GM23338 (cell line): ENCODE data around the gene OR7A10. TPM values are rescaled to one million over a fixed set of nuclear protein-coding genes. Genes with fewer than 3 reads are reported as not detected.

Experiments
- ATAC-seq: fragments of 200-7000 bp; cut with Tn5 transposase; 3 replicates; pipeline ENCODE4 v1.9.1; 2020
- DNase-seq: peaks from one replicate; pipeline ENCODE4 v3.0.0-alpha.2; 2015; ENCODE audit warnings: low spot score
- H2AFZ ChIP-seq: fragments of 200-600 bp; sonication (generic); 2 replicates; pipeline ENCODE4 v1.8.0; 2016; ENCODE audit warnings: antibody characterized with exemption, mild to moderate bottlenecking, moderate library complexity
- H3F3A ChIP-seq: fragments of 200-600 bp; sonication (generic); replicated peaks from 2 replicates; pipeline ENCODE4 v1.8.0; 2017; ENCODE audit warnings: antibody characterized with exemption, mixed run types, low read depth
- H3K27ac ChIP-seq: fragments of 200-600 bp; sonication (generic); 2 replicates; pipeline ENCODE4 v1.6.1; 2016; ENCODE audit warnings: low read depth
- H3K27me3 ChIP-seq: fragments of 200-600 bp; sonication (generic); 2 replicates; pipeline ENCODE4 v1.8.0; 2016; ENCODE audit warnings: mild to moderate bottlenecking, mixed run types, moderate library complexity; ENCODE audit not compliant: insufficient read depth
- H3K36me3 ChIP-seq: fragments of 200-600 bp; sonication (generic); 2 replicates; pipeline ENCODE4 v1.8.0; 2016; ENCODE audit warnings: mild to moderate bottlenecking; ENCODE audit not compliant: insufficient read depth
- H3K4me1 ChIP-seq: fragments of 200-600 bp; sonication (generic); 2 replicates; pipeline ENCODE4 v1.8.0; 2016; ENCODE audit warnings: mild to moderate bottlenecking, moderate library complexity; ENCODE audit not compliant: insufficient read depth
- H3K4me2 ChIP-seq: fragments of 200-600 bp; sonication (generic); 2 replicates; pipeline ENCODE4 v1.7.1; 2017; ENCODE audit warnings: mixed run types
- H3K4me3 ChIP-seq: fragments of 200-600 bp; sonication (generic); 2 replicates; pipeline ENCODE4 v1.6.1; 2016; ENCODE audit warnings: mixed run types
- H3K79me2 ChIP-seq: fragments of 200-600 bp; sonication (generic); replicated peaks from 2 replicates; pipeline ENCODE4 v1.8.0; 2017; ENCODE audit warnings: mild to moderate bottlenecking; ENCODE audit not compliant: insufficient read depth
- H3K9me2 ChIP-seq: fragments of 200-600 bp; sonication (generic); 2 replicates; pipeline ENCODE4 v1.8.0; 2017; ENCODE audit not compliant: insufficient read depth
- H4K20me1 ChIP-seq: fragments of 200-600 bp; sonication (generic); replicated peaks from 2 replicates; pipeline ENCODE4 v1.8.0; 2017; ENCODE audit warnings: mild to moderate bottlenecking; ENCODE audit not compliant: insufficient read depth
- H3K27ac Mint-ChIP-seq: 2 replicates; pipeline ENCODE4 v1.8.0; 2020; ENCODE audit warnings: inconsistent platforms, mild to moderate bottlenecking, moderate library complexity, mixed read lengths
- H3K27me3 Mint-ChIP-seq: 3 replicates; pipeline ENCODE4 v1.8.0; 2022; ENCODE audit warnings: low read depth, mild to moderate bottlenecking, moderate library complexity, mixed read lengths, inconsistent platforms; ENCODE audit not compliant: insufficient read depth, poor library complexity
- H3K36me3 Mint-ChIP-seq: 3 replicates; pipeline ENCODE4 v1.8.0; 2021; ENCODE audit warnings: low read depth, mild to moderate bottlenecking, inconsistent platforms, moderate library complexity, mixed read lengths
- H3K4me1 Mint-ChIP-seq: 3 replicates; pipeline ENCODE4 v1.8.0; 2020; ENCODE audit warnings: mild to moderate bottlenecking, inconsistent platforms, mixed read lengths
- H3K4me3 Mint-ChIP-seq: 3 replicates; pipeline ENCODE4 v1.8.0; 2021; ENCODE audit warnings: moderate library complexity, mild to moderate bottlenecking, inconsistent platforms, mixed read lengths
- H3K9me3 Mint-ChIP-seq: 3 replicates; pipeline ENCODE4 v1.8.0; 2020; ENCODE audit warnings: moderate library complexity, mild to moderate bottlenecking, inconsistent platforms, mixed read lengths
- EZH2 ChIP-seq: fragments of 200-600 bp; sonication (generic); IDR thresholded peaks from one replicate; pipeline ENCODE4 v1.8.0; 2017; ENCODE audit warnings: antibody characterized with exemption, mild to moderate bottlenecking, low read depth; ENCODE audit not compliant: unreplicated experiment
- JUNB ChIP-seq: IDR thresholded peaks from one replicate; pipeline ENCODE4 v1.6.1; 2016; ENCODE audit warnings: antibody characterized with exemption; ENCODE audit not compliant: unreplicated experiment
- NANOG ChIP-seq: IDR thresholded peaks from 2 replicates; pipeline ENCODE4 v1.6.1; 2016; ENCODE audit warnings: antibody characterized with exemption, borderline replicate concordance
- STAT1 ChIP-seq: IDR thresholded peaks from one replicate; pipeline ENCODE4 v1.6.1; 2016; ENCODE audit warnings: antibody characterized with exemption; ENCODE audit not compliant: unreplicated experiment
- ZNF114 ChIP-seq: fragments of 250-450 bp; sonication (Bioruptor Pico); IDR thresholded peaks from 2 replicates; pipeline ENCODE4 v1.5.0; 2020; ENCODE audit warnings: mild to moderate bottlenecking, moderate library complexity
- polyA plus RNA-seq: library from polyadenylated mRNA; unstranded; fragments of >200 nt; fragmentation: Nextera tagmentation; extraction: Ambion mirVana; gene quantifications from 2 replicates; pipeline ENCODE4 v1.2.1, GENCODE V29; 2016
- total RNA-seq: library from RNA; depleted of rRNA; stranded (reverse); fragments of >200 nt; shearing (Covaris generic); gene quantifications from 2 replicates; pipeline ENCODE4 v1.2.3, GENCODE V29; 2014
- TF ChIP-seq, protein P1 (sequence below): fragments of 250-450 bp; sonication (Bioruptor Pico); IDR thresholded peaks from 2 replicates; pipeline ENCODE4 v1.5.0; 2020; ENCODE audit warnings: mild to moderate bottlenecking, moderate library complexity
- TF ChIP-seq, protein P2 (sequence below), 2 experiments: fragments of 200-600 bp in 1 of 2; sonication (generic) in 1 of 2; conservative IDR thresholded peaks; 2 replicates each; pipeline versions ENCODE4 v1.5.1 to v1.6.1; 2016 to 2017; ENCODE audit warnings: antibody characterized with exemption in 2 of 2, low read depth in 2 of 2, mild to moderate bottlenecking in 2 of 2, moderate library complexity in 1 of 2
- TF ChIP-seq, protein P3 (sequence below): IDR thresholded peaks from 2 replicates; pipeline ENCODE4 v1.6.1; 2016; ENCODE audit warnings: antibody characterized with exemption

OR7A10 gene
- total and polyA plus RNA-seq, 2 experiments from 2014 or later: not detected

DNA sequence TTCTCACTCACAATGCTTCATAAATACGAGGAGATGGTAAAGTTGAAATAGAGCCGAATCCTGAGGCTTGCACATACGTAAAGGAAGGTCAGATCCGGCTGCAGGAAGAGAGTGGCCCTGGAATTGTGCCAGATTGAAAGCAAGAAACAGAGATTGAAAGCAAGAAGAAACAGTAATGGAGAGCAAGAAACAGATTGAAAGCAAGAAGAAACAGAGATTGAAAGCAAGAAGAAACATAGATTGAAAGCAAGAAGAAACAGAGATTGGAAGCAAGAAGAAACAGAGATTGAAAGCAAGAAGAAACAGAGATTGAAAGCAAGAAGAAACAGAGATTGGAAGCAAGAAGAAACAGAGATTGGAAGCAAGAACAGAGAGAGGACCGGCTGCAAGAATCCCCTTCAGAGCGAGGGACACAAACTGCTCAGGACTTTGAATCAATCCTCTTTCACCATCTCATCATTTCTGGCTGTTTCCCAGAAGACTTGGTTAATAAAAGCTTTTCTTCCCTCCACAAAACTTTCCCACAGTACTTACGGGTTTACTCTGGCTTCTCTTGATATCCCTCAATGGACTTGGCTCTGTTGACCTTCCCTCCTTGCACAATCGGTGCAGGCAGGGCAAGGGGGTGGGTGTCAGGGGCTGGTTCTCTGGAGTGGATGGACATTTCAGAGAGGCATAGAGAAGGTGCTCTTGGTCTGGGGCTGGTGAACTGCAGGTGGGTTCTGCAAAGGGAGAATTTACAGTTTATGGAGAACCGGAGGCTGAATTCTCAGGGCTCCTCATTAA lies 39.3 kb downstream of the OR7A10 start:
- no peak for ATAC-seq
- no peaks in the 10 kb centered on the region for H3K27me3 ChIP-seq

DNA sequence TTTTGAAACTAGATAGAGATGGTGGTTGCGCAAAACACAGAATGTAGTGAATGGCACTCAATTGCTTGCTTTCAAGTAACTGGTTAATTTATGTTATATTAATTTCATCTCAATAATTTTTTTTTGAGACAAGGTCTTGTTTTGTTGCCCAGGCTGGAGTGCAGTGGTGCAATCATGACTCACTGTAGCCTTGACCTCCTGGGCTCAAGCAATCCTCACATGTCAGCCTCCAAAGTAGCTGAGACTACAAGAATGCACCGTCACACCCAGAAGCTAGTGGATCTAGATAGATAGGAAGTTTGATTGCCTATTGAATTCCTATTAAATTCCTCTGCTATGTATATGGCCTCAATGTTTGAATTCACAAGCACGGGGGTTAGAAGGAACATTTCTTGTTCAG lies 44.0 kb downstream of the OR7A10 start:
- Histone ChIP-seq H3K4me2 (peak overlapping the region; percentile 34; the same call in 1 of the 2 replicates), H3K9me2 (peaks cover 10% of the 10 kb centered on the region; the same call in 1 of the 2 replicates), H3K27ac (no peak overlapping the region), H3K4me3 (no peak overlapping the region), H3K79me2 (no peaks in the 10 kb centered on the region), H3K4me1 (peaks cover 12% of the 10 kb centered on the region), H4K20me1 (no peaks in the 10 kb centered on the region), H2AFZ (peak overlapping the region; percentile 88; the same call in 1 of the 2 replicates), H3K27me3 (no peaks in the 10 kb centered on the region), H3K36me3 (no peaks in the 10 kb centered on the region), H3F3A (no peaks in the 10 kb centered on the region)
- no peak overlapping the region for H3K27ac Mint-ChIP-seq
- H3K4me1 Mint-ChIP-seq: no peaks in the 10 kb centered on the region
- peaks cover 59% of the 10 kb centered on the region for H3K9me3 Mint-ChIP-seq
- peaks cover 2% of the 10 kb centered on the region for H3K27me3 Mint-ChIP-seq
- DNase-seq (no peak), ATAC-seq (no peak)
- H3K4me3 Mint-ChIP-seq: no peak overlapping the region
- H3K36me3 Mint-ChIP-seq: no peaks in the 10 kb centered on the region
- TF ChIP-seq JUNB (no peak), NANOG (no peak), EZH2 (no peak)
- TF ChIP-seq, protein P1, sequence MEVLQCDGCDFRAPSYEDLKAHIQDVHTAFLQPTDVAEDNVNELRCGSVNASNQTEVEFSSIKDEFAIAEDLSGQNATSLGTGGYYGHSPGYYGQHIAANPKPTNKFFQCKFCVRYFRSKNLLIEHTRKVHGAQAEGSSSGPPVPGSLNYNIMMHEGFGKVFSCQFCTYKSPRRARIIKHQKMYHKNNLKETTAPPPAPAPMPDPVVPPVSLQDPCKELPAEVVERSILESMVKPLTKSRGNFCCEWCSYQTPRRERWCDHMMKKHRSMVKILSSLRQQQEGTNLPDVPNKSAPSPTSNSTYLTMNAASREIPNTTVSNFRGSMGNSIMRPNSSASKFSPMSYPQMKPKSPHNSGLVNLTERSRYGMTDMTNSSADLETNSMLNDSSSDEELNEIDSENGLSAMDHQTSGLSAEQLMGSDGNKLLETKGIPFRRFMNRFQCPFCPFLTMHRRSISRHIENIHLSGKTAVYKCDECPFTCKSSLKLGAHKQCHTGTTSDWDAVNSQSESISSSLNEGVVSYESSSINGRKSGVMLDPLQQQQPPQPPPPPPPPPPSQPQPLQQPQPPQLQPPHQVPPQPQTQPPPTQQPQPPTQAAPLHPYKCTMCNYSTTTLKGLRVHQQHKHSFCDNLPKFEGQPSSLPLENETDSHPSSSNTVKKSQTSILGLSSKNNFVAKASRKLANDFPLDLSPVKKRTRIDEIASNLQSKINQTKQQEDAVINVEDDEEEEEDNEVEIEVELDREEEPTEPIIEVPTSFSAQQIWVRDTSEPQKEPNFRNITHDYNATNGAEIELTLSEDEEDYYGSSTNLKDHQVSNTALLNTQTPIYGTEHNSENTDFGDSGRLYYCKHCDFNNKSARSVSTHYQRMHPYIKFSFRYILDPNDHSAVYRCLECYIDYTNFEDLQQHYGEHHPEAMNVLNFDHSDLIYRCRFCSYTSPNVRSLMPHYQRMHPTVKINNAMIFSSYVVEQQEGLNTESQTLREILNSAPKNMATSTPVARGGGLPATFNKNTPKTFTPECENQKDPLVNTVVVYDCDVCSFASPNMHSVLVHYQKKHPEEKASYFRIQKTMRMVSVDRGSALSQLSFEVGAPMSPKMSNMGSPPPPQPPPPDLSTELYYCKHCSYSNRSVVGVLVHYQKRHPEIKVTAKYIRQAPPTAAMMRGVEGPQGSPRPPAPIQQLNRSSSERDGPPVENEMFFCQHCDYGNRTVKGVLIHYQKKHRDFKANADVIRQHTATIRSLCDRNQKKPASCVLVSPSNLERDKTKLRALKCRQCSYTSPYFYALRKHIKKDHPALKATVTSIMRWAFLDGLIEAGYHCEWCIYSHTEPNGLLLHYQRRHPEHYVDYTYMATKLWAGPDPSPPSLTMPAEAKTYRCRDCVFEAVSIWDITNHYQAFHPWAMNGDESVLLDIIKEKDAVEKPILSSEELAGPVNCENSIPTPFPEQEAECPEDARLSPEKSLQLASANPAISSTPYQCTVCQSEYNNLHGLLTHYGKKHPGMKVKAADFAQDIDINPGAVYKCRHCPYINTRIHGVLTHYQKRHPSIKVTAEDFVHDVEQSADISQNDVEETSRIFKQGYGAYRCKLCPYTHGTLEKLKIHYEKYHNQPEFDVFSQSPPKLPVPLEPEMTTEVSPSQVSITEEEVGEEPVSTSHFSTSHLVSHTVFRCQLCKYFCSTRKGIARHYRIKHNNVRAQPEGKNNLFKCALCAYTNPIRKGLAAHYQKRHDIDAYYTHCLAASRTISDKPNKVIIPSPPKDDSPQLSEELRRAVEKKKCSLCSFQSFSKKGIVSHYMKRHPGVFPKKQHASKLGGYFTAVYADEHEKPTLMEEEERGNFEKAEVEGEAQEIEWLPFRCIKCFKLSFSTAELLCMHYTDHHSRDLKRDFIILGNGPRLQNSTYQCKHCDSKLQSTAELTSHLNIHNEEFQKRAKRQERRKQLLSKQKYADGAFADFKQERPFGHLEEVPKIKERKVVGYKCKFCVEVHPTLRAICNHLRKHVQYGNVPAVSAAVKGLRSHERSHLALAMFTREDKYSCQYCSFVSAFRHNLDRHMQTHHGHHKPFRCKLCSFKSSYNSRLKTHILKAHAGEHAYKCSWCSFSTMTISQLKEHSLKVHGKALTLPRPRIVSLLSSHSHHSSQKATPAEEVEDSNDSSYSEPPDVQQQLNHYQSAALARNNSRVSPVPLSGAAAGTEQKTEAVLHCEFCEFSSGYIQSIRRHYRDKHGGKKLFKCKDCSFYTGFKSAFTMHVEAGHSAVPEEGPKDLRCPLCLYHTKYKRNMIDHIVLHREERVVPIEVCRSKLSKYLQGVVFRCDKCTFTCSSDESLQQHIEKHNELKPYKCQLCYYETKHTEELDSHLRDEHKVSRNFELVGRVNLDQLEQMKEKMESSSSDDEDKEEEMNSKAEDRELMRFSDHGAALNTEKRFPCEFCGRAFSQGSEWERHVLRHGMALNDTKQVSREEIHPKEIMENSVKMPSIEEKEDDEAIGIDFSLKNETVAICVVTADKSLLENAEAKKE (CRISPR knock-in tag): no peak
- TF ChIP-seq, protein P2, sequence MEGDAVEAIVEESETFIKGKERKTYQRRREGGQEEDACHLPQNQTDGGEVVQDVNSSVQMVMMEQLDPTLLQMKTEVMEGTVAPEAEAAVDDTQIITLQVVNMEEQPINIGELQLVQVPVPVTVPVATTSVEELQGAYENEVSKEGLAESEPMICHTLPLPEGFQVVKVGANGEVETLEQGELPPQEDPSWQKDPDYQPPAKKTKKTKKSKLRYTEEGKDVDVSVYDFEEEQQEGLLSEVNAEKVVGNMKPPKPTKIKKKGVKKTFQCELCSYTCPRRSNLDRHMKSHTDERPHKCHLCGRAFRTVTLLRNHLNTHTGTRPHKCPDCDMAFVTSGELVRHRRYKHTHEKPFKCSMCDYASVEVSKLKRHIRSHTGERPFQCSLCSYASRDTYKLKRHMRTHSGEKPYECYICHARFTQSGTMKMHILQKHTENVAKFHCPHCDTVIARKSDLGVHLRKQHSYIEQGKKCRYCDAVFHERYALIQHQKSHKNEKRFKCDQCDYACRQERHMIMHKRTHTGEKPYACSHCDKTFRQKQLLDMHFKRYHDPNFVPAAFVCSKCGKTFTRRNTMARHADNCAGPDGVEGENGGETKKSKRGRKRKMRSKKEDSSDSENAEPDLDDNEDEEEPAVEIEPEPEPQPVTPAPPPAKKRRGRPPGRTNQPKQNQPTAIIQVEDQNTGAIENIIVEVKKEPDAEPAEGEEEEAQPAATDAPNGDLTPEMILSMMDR (conservative IDR thresholded peaks at IDR 0.05; ENCODE audit: low read depth in 2 of 2): no peak

More for the DNA sequence above, 39.3 kb downstream of the OR7A10 start:
- Histone ChIP-seq H3K4me1 (peaks cover 5% of the 10 kb centered on the region), H3K4me2 (no peak overlapping the region), H3K79me2 (no peaks in the 10 kb centered on the region), H3K36me3 (no peaks in the 10 kb centered on the region), H2AFZ (peak overlapping the region; percentile 88), H3F3A (no peaks in the 10 kb centered on the region), H3K4me3 (no peak overlapping the region), H3K27ac (no peak overlapping the region), H4K20me1 (no peaks in the 10 kb centered on the region), H3K9me2 (0 out of 2 replicates have a peak, but pooled peaks cover 6% of the 10 kb centered on the region)
- Mint-ChIP-seq H3K36me3 (no peaks in the 10 kb centered on the region), H3K27ac (no peak overlapping the region), H3K27me3 (no peaks in the 10 kb centered on the region), H3K9me3 (peaks cover 66% of the 10 kb centered on the region), H3K4me3 (no peak overlapping the region), H3K4me1 (no peaks in the 10 kb centered on the region)
- TF ChIP-seq, protein P2 (conservative IDR thresholded peaks at IDR 0.05; ENCODE audit: low read depth in 2 of 2): no peak
- TF ChIP-seq, protein P3, sequence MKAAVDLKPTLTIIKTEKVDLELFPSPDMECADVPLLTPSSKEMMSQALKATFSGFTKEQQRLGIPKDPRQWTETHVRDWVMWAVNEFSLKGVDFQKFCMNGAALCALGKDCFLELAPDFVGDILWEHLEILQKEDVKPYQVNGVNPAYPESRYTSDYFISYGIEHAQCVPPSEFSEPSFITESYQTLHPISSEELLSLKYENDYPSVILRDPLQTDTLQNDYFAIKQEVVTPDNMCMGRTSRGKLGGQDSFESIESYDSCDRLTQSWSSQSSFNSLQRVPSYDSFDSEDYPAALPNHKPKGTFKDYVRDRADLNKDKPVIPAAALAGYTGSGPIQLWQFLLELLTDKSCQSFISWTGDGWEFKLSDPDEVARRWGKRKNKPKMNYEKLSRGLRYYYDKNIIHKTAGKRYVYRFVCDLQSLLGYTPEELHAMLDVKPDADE: no peak
- TF ChIP-seq ZNF114 (CRISPR knock-in tag) (no peak), STAT1 (no peak)
- no peak for DNase-seq
